ENCODE data around the gene ILK. TPM values are rescaled to one million over a fixed set of nuclear protein-coding genes. Genes with fewer than 3 reads are reported as not detected.
A peak's percentile ranks its signal among the peaks of the same experiment; 100 is the strongest.

Gene ILK
- total RNA-seq, 5 donors from 2014 or later (not counting 1 experiment from before 2014, with no cell fraction given), result 49.3 to 111 (median 99.4) TPM

DNA sequence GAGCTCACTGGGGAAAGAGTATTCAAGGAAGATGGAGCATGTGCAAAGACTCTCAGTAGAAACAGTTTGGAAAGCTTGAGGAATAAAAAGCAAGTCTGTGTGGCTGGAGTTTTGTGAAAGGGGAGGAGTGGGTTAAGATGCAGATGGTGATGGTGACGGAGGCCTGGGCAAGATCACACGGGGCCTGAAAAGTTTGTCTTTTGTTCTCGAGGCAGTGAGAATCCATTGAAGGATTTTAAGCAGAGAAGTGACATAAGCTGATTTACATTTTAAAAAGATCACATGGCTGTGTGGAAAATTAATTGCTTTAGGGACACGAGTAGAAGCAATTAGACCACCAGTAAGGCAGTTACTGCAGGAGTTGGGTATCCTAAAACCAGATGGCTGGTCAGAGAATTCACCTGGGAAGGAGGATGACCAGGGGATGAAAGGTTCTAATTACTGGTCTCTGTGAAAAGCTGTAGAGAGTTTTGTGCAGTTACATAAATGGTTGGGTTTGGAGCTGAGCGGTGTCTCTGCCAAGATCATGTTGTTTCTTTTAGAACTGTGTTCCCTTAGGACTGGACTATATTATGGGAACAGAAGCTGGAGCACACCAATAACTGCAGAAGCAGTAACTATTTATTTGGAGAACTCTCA, 7.2 kb upstream of the ILK start:
- CTCF ChIA-PET, result interaction anchor here in 1 of 2 donors (0.9 kb wide), 1 partner anchor 141 kb away, joined by 3 read pairs; no protein-coding TSS in a partner anchor
- Mint-ChIP-seq H3K27ac (no peak overlapping the region), H3K36me3 (peaks cover 52% of the 10 kb centered on the region), H3K27me3 (no peaks in the 10 kb centered on the region), H3K9me3 (no peaks in the 10 kb centered on the region), H3K4me3 (no peak overlapping the region), H3K4me1 (peaks cover 30 to 45% (median 40%) of the 10 kb centered on the region in 3 donors)
- Histone ChIP-seq H3K4me3 (ENCODE audit: control insufficient read depth in 1 of 2, extremely low read depth in 1 of 2, low read length in 1 of 2) (no peak overlapping the region), H3K27me3 (replicated peaks in 1 of 2; ENCODE audit: control insufficient read depth in 2 of 2, extremely low read depth in 1 of 2, insufficient read depth in 2 of 2, low read length in 1 of 2) (no peaks in the 10 kb centered on the region), H3K27ac (ENCODE audit: low read length) (no peak overlapping the region), H3K4me1 (ENCODE audit: control insufficient read depth in 1 of 2, extremely low read depth in 1 of 2, insufficient read depth in 2 of 2, low read length in 2 of 2) (peaks cover 5 to 11% of the 10 kb centered on the region in 2 experiments), H3K36me3 (ENCODE audit: control insufficient read depth in 2 of 2, extremely low read depth in 1 of 2, insufficient read depth in 1 of 2, low read length in 1 of 2) (peaks cover 19 to 80% of the 10 kb centered on the region in 2 donors), H3K9me3 (no peaks in the 10 kb centered on the region)
- ATAC-seq (replicated peaks in 1 of 4) (no peak), DNase-seq (no peak)
- WGBS (ENCODE audit: insufficient coverage), result 97% methylated on average over 5 of the region's 5 CpGs
- POLR2A ChIA-PET, result interaction anchor here in 1 of 2 donors (0.7 to 0.8 kb wide), 2 partner anchors 65 to 106 kb away, joined by 3 read pairs; no protein-coding TSS in a partner anchor

DNA sequence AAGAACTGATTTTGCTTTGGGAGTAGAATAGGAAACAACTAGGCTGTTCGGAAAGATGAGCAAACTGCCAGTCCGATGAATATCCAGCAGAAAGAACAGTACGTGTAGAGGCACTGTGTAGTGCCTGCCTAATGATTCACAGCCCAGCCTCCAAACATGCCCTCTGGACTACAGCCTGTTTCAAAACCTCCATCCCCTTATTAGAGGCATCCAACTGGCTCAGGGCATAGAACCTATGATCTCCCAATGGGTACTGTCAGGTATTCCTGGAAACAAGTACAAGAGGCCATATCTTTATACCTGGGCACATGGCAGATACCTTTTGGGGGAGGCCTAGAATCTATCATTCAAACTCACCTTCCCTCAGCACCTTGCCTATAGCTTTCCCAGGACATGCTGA, 5.0 kb upstream of the ILK start:
- peaks cover 49% of the 10 kb centered on the region for H3K36me3 Mint-ChIP-seq
- H3K36me3 ChIP-seq (ENCODE audit: control insufficient read depth in 2 of 2, extremely low read depth in 1 of 2, insufficient read depth in 1 of 2, low read length in 1 of 2), result peaks cover 9 to 71% of the 10 kb centered on the region in 2 donors
- H3K4me1 Mint-ChIP-seq, result peaks cover 30 to 42% (median 34%) of the 10 kb centered on the region in 3 donors
- H3K27ac ChIP-seq (ENCODE audit: low read length), result no peak overlapping the region
- no peaks in the 10 kb centered on the region for H3K9me3 Mint-ChIP-seq
- no peaks in the 10 kb centered on the region for H3K9me3 ChIP-seq
- WGBS (ENCODE audit: insufficient coverage), result 100% methylated on average over 2 of the region's 3 CpGs
- H3K4me3 Mint-ChIP-seq, result no peak overlapping the region
- no peak overlapping the region for H3K4me3 ChIP-seq (ENCODE audit: control insufficient read depth in 1 of 2, extremely low read depth in 1 of 2, low read length in 1 of 2)
- CTCF ChIA-PET, result interaction anchor here in 1 of 2 donors (0.6 to 1.1 kb wide), 3 partner anchors 73 to 155 kb away, joined by 3 read pairs; no protein-coding TSS in a partner anchor
- peak overlapping the region in 1 of 2 donors; percentile 32 for H3K27ac Mint-ChIP-seq
- H3K4me1 ChIP-seq (ENCODE audit: control insufficient read depth in 1 of 2, extremely low read depth in 1 of 2, insufficient read depth in 2 of 2, low read length in 2 of 2), result peaks cover 9 to 25% of the 10 kb centered on the region in 2 experiments
- POLR2A ChIA-PET, result no interaction called here
- no peaks in the 10 kb centered on the region for H3K27me3 Mint-ChIP-seq
- no peak for ATAC-seq (replicated peaks in 1 of 4)
- DNase-seq, result no peak
- no peaks in the 10 kb centered on the region for H3K27me3 ChIP-seq (replicated peaks in 1 of 2; ENCODE audit: control insufficient read depth in 2 of 2, extremely low read depth in 1 of 2, insufficient read depth in 2 of 2, low read length in 1 of 2)

DNA sequence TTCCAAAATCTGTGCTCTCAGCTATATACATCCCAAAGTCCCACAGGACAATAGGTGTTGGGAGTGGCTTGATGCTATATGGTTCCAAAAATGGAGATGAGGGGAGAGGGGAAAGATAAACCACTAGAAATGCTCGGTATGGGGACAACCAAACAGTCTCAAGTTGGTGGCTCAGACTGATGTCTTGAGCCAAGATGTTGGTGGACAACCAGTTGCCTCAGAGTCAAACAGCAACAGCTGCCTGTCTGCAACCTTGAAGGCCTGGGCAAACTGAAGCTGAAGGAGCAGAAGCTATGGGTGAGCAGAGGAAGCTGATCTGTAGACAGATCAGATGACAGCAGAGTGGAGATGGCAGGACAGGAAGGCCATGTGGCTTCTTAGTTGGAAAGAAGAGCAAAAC, 4.1 kb upstream of the ILK start:
- Mint-ChIP-seq H3K9me3 (no peaks in the 10 kb centered on the region), H3K27me3 (no peaks in the 10 kb centered on the region), H3K4me1 (peaks cover 25 to 33% (median 25%) of the 10 kb centered on the region in 3 donors), H3K36me3 (peaks cover 41% of the 10 kb centered on the region), H3K27ac (no peak overlapping the region), H3K4me3 (no peak overlapping the region)
- no peaks in the 10 kb centered on the region for H3K27me3 ChIP-seq (replicated peaks in 1 of 2; ENCODE audit: control insufficient read depth in 2 of 2, extremely low read depth in 1 of 2, insufficient read depth in 2 of 2, low read length in 1 of 2)
- ATAC-seq (replicated peaks in 1 of 4) (no peak), DNase-seq (no peak)
- H3K27ac ChIP-seq (ENCODE audit: low read length), result no peak overlapping the region
- ChIA-PET CTCF (interaction anchor here in 1 of 2 donors (0.6 to 0.9 kb wide), 2 partner anchors 55 to 928 kb away, joined by 3 read pairs; no protein-coding TSS in a partner anchor), POLR2A (interaction anchor here in 1 of 2 donors (0.5 kb wide), 1 partner anchor 73 kb away, joined by 4 read pairs; no protein-coding TSS in a partner anchor)
- no peaks in the 10 kb centered on the region for H3K9me3 ChIP-seq
- H3K36me3 ChIP-seq (ENCODE audit: control insufficient read depth in 2 of 2, extremely low read depth in 1 of 2, insufficient read depth in 1 of 2, low read length in 1 of 2), result peaks cover 9 to 67% of the 10 kb centered on the region in 2 donors
- 94% methylated on average over 1 of the region's 1 CpG for WGBS (ENCODE audit: insufficient coverage)
- H3K4me1 ChIP-seq (ENCODE audit: control insufficient read depth in 1 of 2, extremely low read depth in 1 of 2, insufficient read depth in 2 of 2, low read length in 2 of 2), result peaks cover 7 to 27% of the 10 kb centered on the region in 2 experiments
- no peak overlapping the region for H3K4me3 ChIP-seq (ENCODE audit: control insufficient read depth in 1 of 2, extremely low read depth in 1 of 2, low read length in 1 of 2)

DNA sequence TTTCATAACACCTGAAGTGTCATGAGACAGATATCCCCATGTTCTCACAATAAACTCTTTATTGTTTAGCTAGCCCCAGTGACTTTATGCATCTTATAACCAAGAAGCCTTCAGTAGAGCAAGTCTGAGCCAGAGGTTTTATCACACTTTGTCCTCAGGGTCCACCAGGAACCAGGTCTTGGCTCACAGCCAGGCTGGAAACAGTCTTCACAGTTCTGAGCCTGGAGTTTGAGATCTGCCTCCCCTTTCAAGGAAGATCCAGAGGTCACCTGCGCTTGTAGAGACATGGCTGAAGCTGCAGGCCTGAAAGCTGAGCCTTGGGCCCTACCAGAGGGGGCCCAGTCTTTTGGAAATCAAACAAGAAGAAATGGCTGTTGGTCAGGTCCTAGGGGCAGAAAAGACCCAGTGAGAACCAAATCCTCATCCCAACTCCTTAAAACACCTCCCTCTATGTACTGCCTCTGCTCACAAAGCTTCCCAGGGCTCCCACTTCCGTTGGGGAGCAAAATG, 3.6 kb upstream of the ILK start:
- 100% methylated on average over 2 of the region's 2 CpGs for WGBS (ENCODE audit: insufficient coverage)
- Histone ChIP-seq H3K4me3 (ENCODE audit: control insufficient read depth in 1 of 2, extremely low read depth in 1 of 2, low read length in 1 of 2) (no peak overlapping the region), H3K27ac (ENCODE audit: low read length) (no peak overlapping the region), H3K27me3 (replicated peaks in 1 of 2; ENCODE audit: control insufficient read depth in 2 of 2, extremely low read depth in 1 of 2, insufficient read depth in 2 of 2, low read length in 1 of 2) (no peaks in the 10 kb centered on the region), H3K4me1 (ENCODE audit: control insufficient read depth in 1 of 2, extremely low read depth in 1 of 2, insufficient read depth in 2 of 2, low read length in 2 of 2) (peaks cover 12 to 32% of the 10 kb centered on the region in 2 experiments), H3K9me3 (no peaks in the 10 kb centered on the region), H3K36me3 (ENCODE audit: control insufficient read depth in 2 of 2, extremely low read depth in 1 of 2, insufficient read depth in 1 of 2, low read length in 1 of 2) (peaks cover 9 to 64% of the 10 kb centered on the region in 2 donors)
- Mint-ChIP-seq H3K36me3 (peaks cover 38% of the 10 kb centered on the region), H3K4me1 (peaks cover 22 to 31% (median 25%) of the 10 kb centered on the region in 3 donors), H3K9me3 (no peaks in the 10 kb centered on the region), H3K27ac (no peak overlapping the region), H3K27me3 (no peaks in the 10 kb centered on the region), H3K4me3 (no peak overlapping the region)
- DNase-seq (no peak), ATAC-seq (replicated peaks in 1 of 4) (no peak)
- ChIA-PET CTCF (interaction anchor here (0.6 to 0.9 kb wide), 2 partner anchors 27 to 929 kb away, joined by 3 read pairs; no protein-coding TSS in a partner anchor), POLR2A (interaction anchor here in 1 of 2 donors (0.5 kb wide), 1 partner anchor 217 kb away, joined by 8 read pairs; no protein-coding TSS in a partner anchor)

DNA sequence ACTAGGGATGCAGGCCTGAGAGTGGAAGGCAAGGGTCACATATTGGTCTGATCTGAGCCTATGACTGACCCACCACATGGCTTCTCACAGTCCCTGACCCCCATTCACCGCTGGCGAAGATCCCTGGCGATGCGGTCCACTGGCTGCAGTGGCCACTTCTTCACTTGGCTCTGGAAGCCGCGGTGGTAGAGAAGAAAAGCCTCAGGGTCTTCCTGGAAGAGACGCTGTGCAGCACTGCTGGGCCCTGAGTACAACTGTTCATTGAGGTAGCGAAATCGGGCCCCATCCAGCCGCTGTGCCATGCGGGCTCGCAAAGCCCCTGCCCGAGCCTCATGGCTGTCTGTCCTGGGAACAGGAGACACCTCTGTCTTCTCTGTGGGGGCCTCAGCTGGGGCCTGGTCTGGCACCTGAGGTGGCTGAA, 2.5 kb upstream of the ILK start:
- no peak overlapping the region for H3K4me3 Mint-ChIP-seq
- POLR2A ChIA-PET, result no interaction called here
- no peak overlapping the region for H3K27ac Mint-ChIP-seq

More for the DNA sequence above, 2.5 kb upstream of the ILK start:
- Histone ChIP-seq H3K4me3 (ENCODE audit: control insufficient read depth in 1 of 2, extremely low read depth in 1 of 2, low read length in 1 of 2) (no peak overlapping the region), H3K9me3 (no peaks in the 10 kb centered on the region), H3K36me3 (ENCODE audit: control insufficient read depth in 2 of 2, extremely low read depth in 1 of 2, insufficient read depth in 1 of 2, low read length in 1 of 2) (peaks cover 9 to 56% of the 10 kb centered on the region in 2 donors), H3K27ac (ENCODE audit: low read length) (no peak overlapping the region), H3K4me1 (ENCODE audit: control insufficient read depth in 1 of 2, extremely low read depth in 1 of 2, insufficient read depth in 2 of 2, low read length in 2 of 2) (peaks cover 18 to 42% of the 10 kb centered on the region in 2 experiments), H3K27me3 (replicated peaks in 1 of 2; ENCODE audit: control insufficient read depth in 2 of 2, extremely low read depth in 1 of 2, insufficient read depth in 2 of 2, low read length in 1 of 2) (no peaks in the 10 kb centered on the region)
- peaks cover 20 to 27% (median 24%) of the 10 kb centered on the region in 3 donors for H3K4me1 Mint-ChIP-seq
- H3K36me3 Mint-ChIP-seq, result peaks cover 31% of the 10 kb centered on the region
- H3K27me3 Mint-ChIP-seq, result no peaks in the 10 kb centered on the region
- CTCF ChIA-PET, result interaction anchor here in 1 of 2 donors (1.0 kb wide), 1 partner anchor 83 kb away, joined by 3 read pairs; no protein-coding TSS in a partner anchor
- DNase-seq (no peak), ATAC-seq (replicated peaks in 1 of 4) (no peak)
- WGBS (ENCODE audit: insufficient coverage), result 98% methylated on average over 12 of the region's 13 CpGs
- no peaks in the 10 kb centered on the region for H3K9me3 Mint-ChIP-seq
